Mucosa of rectum (tissue), 2 donors: ENCODE data around the gene MTX2.

Experiments used
- H3K27ac ChIP-seq, 2 donors: one replicate each; pipeline ENCODE4 v1.7.0; 2013; ENCODE audit warnings: inconsistent platforms in 2 of 2, low read depth in 2 of 2, low read length in 2 of 2
- H3K27me3 ChIP-seq, 2 donors: one replicate each; pipeline ENCODE4 v1.7.0; 2013; ENCODE audit warnings: low read length in 2 of 2; ENCODE audit not compliant: control insufficient read depth in 2 of 2, insufficient read depth in 2 of 2
- H3K36me3 ChIP-seq, 2 donors: one replicate each; pipeline ENCODE4 v1.7.0; 2013; ENCODE audit warnings: low read length in 2 of 2; ENCODE audit not compliant: control insufficient read depth in 2 of 2, insufficient read depth in 2 of 2
- H3K4me1 ChIP-seq, 2 donors: one replicate each; pipeline ENCODE4 v1.7.0; 2013; ENCODE audit warnings: low read length in 2 of 2, mild to moderate bottlenecking in 1 of 2; ENCODE audit not compliant: control insufficient read depth in 2 of 2, insufficient read depth in 2 of 2
- H3K4me3 ChIP-seq, 2 donors: one replicate each; pipeline ENCODE4 v1.7.0; 2013; ENCODE audit warnings: low read length in 2 of 2
- H3K9ac ChIP-seq, 2 donors: one replicate each; pipeline ENCODE4 v1.7.0; 2013; ENCODE audit warnings: low read length in 2 of 2, low read depth in 1 of 2, mild to moderate bottlenecking in 1 of 2
- H3K9me3 ChIP-seq, 2 donors: one replicate each; pipeline ENCODE4 v1.7.0; 2013; ENCODE audit warnings: low read length in 2 of 2; ENCODE audit not compliant: control insufficient read depth in 2 of 2
- donor health status: healthy.
- donor health status: Normal muscosa, but diverticular disease.

MTX2 gene

GRCh38 chr2:176251928-176252327 lies 17.3 kb upstream of the MTX2 start:
- Histone ChIP-seq H3K36me3 (no peaks in the 10 kb centered on the region), H3K9ac (no peak overlapping the region), H3K27ac (no peak overlapping the region), H3K4me3 (no peak overlapping the region), H3K9me3 (no peaks in the 10 kb centered on the region), H3K4me1 (no peaks in the 10 kb centered on the region), H3K27me3 (no peaks in the 10 kb centered on the region)

GRCh38 chr2:176260689-176261088 lies 8.6 kb upstream of the MTX2 start:
- H3K27me3 ChIP-seq, result no peaks in the 10 kb centered on the region
- H3K36me3 ChIP-seq, result no peaks in the 10 kb centered on the region
- H3K4me3 ChIP-seq, result no peak overlapping the region
- no peak overlapping the region for H3K9ac ChIP-seq
- no peak overlapping the region for H3K27ac ChIP-seq
- no peaks in the 10 kb centered on the region for H3K4me1 ChIP-seq
- H3K9me3 ChIP-seq, result no peaks in the 10 kb centered on the region

- no peak overlapping the region for H3K4me3 ChIP-seq
- H3K4me1 ChIP-seq, result no peaks in the 10 kb centered on the region
- H3K27me3 ChIP-seq, result no peaks in the 10 kb centered on the region
- no peaks in the 10 kb centered on the region for H3K9me3 ChIP-seq
- H3K27ac ChIP-seq, result no peak overlapping the region
- H3K9ac ChIP-seq, result no peak overlapping the region
- no peaks in the 10 kb centered on the region for H3K36me3 ChIP-seq
These were observed 8.1 kb upstream of the MTX2 start for GRCh38 chr2:176261136-176261535.

GRCh38 chr2:176268976-176269318 lies 295 bp upstream of the MTX2 start:
- peak overlapping the region; percentile 78 to 98 for H3K4me3 ChIP-seq
- H3K9me3 ChIP-seq, result no peaks in the 10 kb centered on the region
- peaks cover 4 to 5% of the 10 kb centered on the region in 2 donors for H3K4me1 ChIP-seq
- H3K27ac ChIP-seq, result peak overlapping the region; percentile 85 to 91
- peaks cover 0 to 5% of the 10 kb centered on the region in 2 donors for H3K36me3 ChIP-seq
- no peaks in the 10 kb centered on the region for H3K27me3 ChIP-seq
- H3K9ac ChIP-seq, result peak overlapping the region; percentile 94 to 96

GRCh38 chr2:176270100-176270750 lies 983 bp downstream of the MTX2 start:
- H3K4me3 ChIP-seq, result peak overlapping the region; percentile 78 to 98
- peak overlapping the region; percentile 85 to 91 for H3K27ac ChIP-seq
- H3K4me1 ChIP-seq, result peaks cover 4 to 5% of the 10 kb centered on the region in 2 donors
- peaks cover 0 to 5% of the 10 kb centered on the region in 2 donors for H3K36me3 ChIP-seq
- no peaks in the 10 kb centered on the region for H3K9me3 ChIP-seq
- H3K9ac ChIP-seq, result peak overlapping the region; percentile 94 to 96
- no peaks in the 10 kb centered on the region for H3K27me3 ChIP-seq

GRCh38 chr2:176272870-176273459 lies 3.7 kb downstream of the MTX2 start:
- Histone ChIP-seq H3K27me3 (no peaks in the 10 kb centered on the region), H3K4me1 (peaks cover 4 to 5% of the 10 kb centered on the region in 2 donors), H3K27ac (no peak overlapping the region), H3K4me3 (no peak overlapping the region), H3K9me3 (no peaks in the 10 kb centered on the region), H3K36me3 (peaks cover 0 to 5% of the 10 kb centered on the region in 2 donors), H3K9ac (no peak overlapping the region)

GRCh38 chr2:176278927-176279326 lies 9.7 kb downstream of the MTX2 start:
- H3K9ac ChIP-seq, result no peak overlapping the region
- no peak overlapping the region for H3K4me3 ChIP-seq
- no peak overlapping the region for H3K27ac ChIP-seq
- no peaks in the 10 kb centered on the region for H3K27me3 ChIP-seq
- no peaks in the 10 kb centered on the region for H3K9me3 ChIP-seq
- H3K4me1 ChIP-seq, result no peaks in the 10 kb centered on the region
- no peaks in the 10 kb centered on the region for H3K36me3 ChIP-seq

- no peak overlapping the region for H3K4me3 ChIP-seq
- no peaks in the 10 kb centered on the region for H3K4me1 ChIP-seq
- no peaks in the 10 kb centered on the region for H3K9me3 ChIP-seq
- H3K27ac ChIP-seq, result no peak overlapping the region
- no peaks in the 10 kb centered on the region for H3K36me3 ChIP-seq
- no peaks in the 10 kb centered on the region for H3K27me3 ChIP-seq
- H3K9ac ChIP-seq, result no peak overlapping the region
These were observed 10.9 kb downstream of the MTX2 start for GRCh38 chr2:176280156-176280555.

- no peaks in the 10 kb centered on the region for H3K27me3 ChIP-seq
- no peaks in the 10 kb centered on the region for H3K9me3 ChIP-seq
- no peak overlapping the region for H3K27ac ChIP-seq
- H3K36me3 ChIP-seq, result no peaks in the 10 kb centered on the region
- no peaks in the 10 kb centered on the region for H3K4me1 ChIP-seq
- H3K4me3 ChIP-seq, result no peak overlapping the region
- no peak overlapping the region for H3K9ac ChIP-seq
These were observed 11.8 kb downstream of the MTX2 start for GRCh38 chr2:176280867-176281658.

- Histone ChIP-seq H3K4me1 (no peaks in the 10 kb centered on the region), H3K36me3 (no peaks in the 10 kb centered on the region), H3K4me3 (no peak overlapping the region), H3K9me3 (no peaks in the 10 kb centered on the region), H3K27ac (no peak overlapping the region), H3K27me3 (no peaks in the 10 kb centered on the region), H3K9ac (no peak overlapping the region)
These were observed 14.2 kb downstream of the MTX2 start for GRCh38 chr2:176283291-176284068.
